ENCODE measurements around the gene PHYKPL. TPM values are rescaled to one million over a fixed set of nuclear protein-coding genes. Genes with fewer than 3 reads are reported as not detected.

The PHYKPL gene
- total RNA-seq, 1 donor from 2014 or later = 29.2 TPM

DNA sequence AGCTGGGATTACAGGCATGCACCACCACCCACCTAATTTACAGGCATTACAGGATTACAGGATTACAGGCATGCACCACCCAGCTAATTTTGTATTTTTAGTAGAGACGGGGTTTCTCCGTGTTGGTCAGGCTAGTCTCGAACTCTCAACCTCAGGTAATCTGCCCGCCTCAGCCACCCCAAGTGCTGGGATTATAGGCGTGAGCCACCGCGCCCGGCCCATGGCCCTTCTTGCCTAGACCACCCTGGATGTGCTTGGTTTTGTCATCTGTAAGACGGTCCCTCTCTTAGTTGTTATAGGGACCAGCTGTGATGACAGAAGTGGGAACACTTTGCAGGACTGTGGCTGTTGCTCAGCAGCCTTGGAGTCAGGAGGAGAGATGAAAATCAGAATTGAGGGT is 3.5 kb upstream of the PHYKPL start:
- no peaks in the 10 kb centered on the region for H3K27me3 ChIP-seq (ENCODE audit: control insufficient read depth, insufficient read depth, low read length)
- H3K4me3 ChIP-seq (ENCODE audit: low read depth, low read length) = no peak overlapping the region
- TF ChIP-seq, protein P1, sequence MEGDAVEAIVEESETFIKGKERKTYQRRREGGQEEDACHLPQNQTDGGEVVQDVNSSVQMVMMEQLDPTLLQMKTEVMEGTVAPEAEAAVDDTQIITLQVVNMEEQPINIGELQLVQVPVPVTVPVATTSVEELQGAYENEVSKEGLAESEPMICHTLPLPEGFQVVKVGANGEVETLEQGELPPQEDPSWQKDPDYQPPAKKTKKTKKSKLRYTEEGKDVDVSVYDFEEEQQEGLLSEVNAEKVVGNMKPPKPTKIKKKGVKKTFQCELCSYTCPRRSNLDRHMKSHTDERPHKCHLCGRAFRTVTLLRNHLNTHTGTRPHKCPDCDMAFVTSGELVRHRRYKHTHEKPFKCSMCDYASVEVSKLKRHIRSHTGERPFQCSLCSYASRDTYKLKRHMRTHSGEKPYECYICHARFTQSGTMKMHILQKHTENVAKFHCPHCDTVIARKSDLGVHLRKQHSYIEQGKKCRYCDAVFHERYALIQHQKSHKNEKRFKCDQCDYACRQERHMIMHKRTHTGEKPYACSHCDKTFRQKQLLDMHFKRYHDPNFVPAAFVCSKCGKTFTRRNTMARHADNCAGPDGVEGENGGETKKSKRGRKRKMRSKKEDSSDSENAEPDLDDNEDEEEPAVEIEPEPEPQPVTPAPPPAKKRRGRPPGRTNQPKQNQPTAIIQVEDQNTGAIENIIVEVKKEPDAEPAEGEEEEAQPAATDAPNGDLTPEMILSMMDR (IDR thresholded peaks at IDR 0.05; ENCODE audit: insufficient read depth, low read length, severe bottlenecking) = no peak
- H3K36me3 ChIP-seq (ENCODE audit: control insufficient read depth, insufficient read depth, low read length) = peaks cover 1% of the 10 kb centered on the region
- FAIRE-seq (no peak), DNase-seq (ENCODE audit: low read depth) (no peak)

GRCh38 chr5:178235588-178235974 is 3.0 kb upstream of the PHYKPL start:
- FAIRE-seq (no peak), DNase-seq (ENCODE audit: low read depth) (no peak)
- no peaks in the 10 kb centered on the region for H3K27me3 ChIP-seq (ENCODE audit: control insufficient read depth, insufficient read depth, low read length)
- H3K4me3 ChIP-seq (ENCODE audit: low read depth, low read length) = no peak overlapping the region
- TF ChIP-seq, protein P1 (IDR thresholded peaks at IDR 0.05; ENCODE audit: insufficient read depth, low read length, severe bottlenecking) = no peak
- H3K36me3 ChIP-seq (ENCODE audit: control insufficient read depth, insufficient read depth, low read length) = peaks cover 2% of the 10 kb centered on the region

GRCh38 chr5:178234750-178235587 is 2.4 kb upstream of the PHYKPL start:
- FAIRE-seq (peak; percentile 32), DNase-seq (ENCODE audit: low read depth) (peak; percentile 41)
- Histone ChIP-seq H3K36me3 (ENCODE audit: control insufficient read depth, insufficient read depth, low read length) (peaks cover 2% of the 10 kb centered on the region), H3K4me3 (ENCODE audit: low read depth, low read length) (no peak overlapping the region), H3K27me3 (ENCODE audit: control insufficient read depth, insufficient read depth, low read length) (no peaks in the 10 kb centered on the region)
- TF ChIP-seq, protein P1 (IDR thresholded peaks at IDR 0.05; ENCODE audit: insufficient read depth, low read length, severe bottlenecking) = peak; percentile 79

GRCh38 chr5:178234121-178234749 is 1.6 kb upstream of the PHYKPL start:
- TF ChIP-seq, protein P1 (IDR thresholded peaks at IDR 0.05; ENCODE audit: insufficient read depth, low read length, severe bottlenecking) = no peak
- FAIRE-seq = no peak
- peaks cover 7% of the 10 kb centered on the region for H3K36me3 ChIP-seq (ENCODE audit: control insufficient read depth, insufficient read depth, low read length)
- H3K4me3 ChIP-seq (ENCODE audit: low read depth, low read length) = no peak overlapping the region
- no peak for DNase-seq (ENCODE audit: low read depth)
- H3K27me3 ChIP-seq (ENCODE audit: control insufficient read depth, insufficient read depth, low read length) = no peaks in the 10 kb centered on the region

- TF ChIP-seq, protein P1 (IDR thresholded peaks at IDR 0.05; ENCODE audit: insufficient read depth, low read length, severe bottlenecking) = no peak
- DNase-seq (ENCODE audit: low read depth) (no peak), FAIRE-seq (no peak)
- Histone ChIP-seq H3K4me3 (ENCODE audit: low read depth, low read length) (peak overlapping the region; percentile 68), H3K36me3 (ENCODE audit: control insufficient read depth, insufficient read depth, low read length) (peaks cover 8% of the 10 kb centered on the region), H3K27me3 (ENCODE audit: control insufficient read depth, insufficient read depth, low read length) (no peaks in the 10 kb centered on the region)
Measured at GRCh38 chr5:178232920-178233429, 373 bp upstream of the PHYKPL start.
